HG02678 (cell line): ENCODE data around the gene DNAAF2.
"Not testable (repeated sequence)": the region's sequence is repeated elsewhere in the genome, so short reads cannot be mapped to it uniquely, and the experiment has no call there.

Source experiments
- ATAC-seq: cut with Tn5 transposase; IDR thresholded peaks from one replicate; pipeline ENCODE4 v1.9.1; 2021; ENCODE audit warnings: mild to moderate bottlenecking, moderate library complexity; ENCODE audit not compliant: unreplicated experiment

Gene DNAAF2, protein sequence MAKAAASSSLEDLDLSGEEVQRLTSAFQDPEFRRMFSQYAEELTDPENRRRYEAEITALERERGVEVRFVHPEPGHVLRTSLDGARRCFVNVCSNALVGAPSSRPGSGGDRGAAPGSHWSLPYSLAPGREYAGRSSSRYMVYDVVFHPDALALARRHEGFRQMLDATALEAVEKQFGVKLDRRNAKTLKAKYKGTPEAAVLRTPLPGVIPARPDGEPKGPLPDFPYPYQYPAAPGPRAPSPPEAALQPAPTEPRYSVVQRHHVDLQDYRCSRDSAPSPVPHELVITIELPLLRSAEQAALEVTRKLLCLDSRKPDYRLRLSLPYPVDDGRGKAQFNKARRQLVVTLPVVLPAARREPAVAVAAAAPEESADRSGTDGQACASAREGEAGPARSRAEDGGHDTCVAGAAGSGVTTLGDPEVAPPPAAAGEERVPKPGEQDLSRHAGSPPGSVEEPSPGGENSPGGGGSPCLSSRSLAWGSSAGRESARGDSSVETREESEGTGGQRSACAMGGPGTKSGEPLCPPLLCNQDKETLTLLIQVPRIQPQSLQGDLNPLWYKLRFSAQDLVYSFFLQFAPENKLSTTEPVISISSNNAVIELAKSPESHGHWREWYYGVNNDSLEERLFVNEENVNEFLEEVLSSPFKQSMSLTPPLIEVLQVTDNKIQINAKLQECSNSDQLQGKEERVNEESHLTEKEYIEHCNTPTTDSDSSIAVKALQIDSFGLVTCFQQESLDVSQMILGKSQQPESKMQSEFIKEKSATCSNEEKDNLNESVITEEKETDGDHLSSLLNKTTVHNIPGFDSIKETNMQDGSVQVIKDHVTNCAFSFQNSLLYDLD

GRCh38 chr14:49634547-49635334, at the start of gene DNAAF2:
Gene DNAAF2 (minus strand): TSS chr14:49635244. CDS start chr14:49635149, 95 bp downstream.
- ATAC-seq, result peak; percentile 25

GRCh38 chr14:49679271-49679670, 44.2 kb upstream of the DNAAF2 start:
- no peak for ATAC-seq

- no peak for ATAC-seq
Observed at GRCh38 chr14:49677643-49678042, 42.6 kb upstream of the DNAAF2 start.

DNA sequence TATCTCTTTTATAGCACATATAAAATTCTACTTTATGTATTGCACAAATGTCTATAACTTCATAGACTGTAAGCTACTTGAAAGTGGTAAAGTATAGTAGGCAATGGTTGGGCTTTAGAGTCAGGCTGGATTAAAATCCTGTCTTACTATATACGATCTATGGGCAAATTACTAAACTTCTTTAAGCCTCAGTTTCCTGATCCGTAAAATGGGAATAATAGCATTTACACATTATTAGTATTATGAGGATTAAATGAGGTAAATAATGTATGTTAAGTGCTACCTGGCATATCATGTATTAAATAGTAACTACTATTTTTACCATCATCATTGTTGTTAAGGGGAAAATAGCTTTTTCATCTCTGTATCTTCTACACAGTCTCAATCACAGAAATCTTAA, 38.5 kb upstream of the DNAAF2 start:
- no peak for ATAC-seq

DNA sequence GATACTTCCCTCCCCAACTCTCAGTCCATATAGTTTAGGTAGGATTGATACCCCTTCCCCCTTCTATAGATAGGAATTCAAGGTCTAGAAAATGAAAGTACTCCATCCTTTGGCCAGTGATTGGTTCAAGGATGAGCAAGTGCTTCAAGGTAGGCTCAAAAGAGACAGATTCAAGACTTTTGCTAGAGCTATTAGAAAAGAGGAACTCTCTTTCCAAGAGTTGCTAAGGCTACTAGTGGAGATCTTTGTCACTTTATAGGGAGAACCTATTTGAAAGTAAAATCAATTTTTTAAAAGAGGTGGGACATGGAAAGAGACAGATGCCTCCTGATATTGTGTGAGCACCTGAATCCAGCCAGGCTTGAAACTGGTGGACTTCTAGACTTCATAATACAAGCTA, 35.4 kb upstream of the DNAAF2 start:
- ATAC-seq, result no peak

- no peak for ATAC-seq
Observed at GRCh38 chr14:49659526-49660455, 24.7 kb upstream of the DNAAF2 start.

GRCh38 chr14:49657500-49657899, 22.5 kb upstream of the DNAAF2 start:
- not testable (repeated sequence) for ATAC-seq

DNA sequence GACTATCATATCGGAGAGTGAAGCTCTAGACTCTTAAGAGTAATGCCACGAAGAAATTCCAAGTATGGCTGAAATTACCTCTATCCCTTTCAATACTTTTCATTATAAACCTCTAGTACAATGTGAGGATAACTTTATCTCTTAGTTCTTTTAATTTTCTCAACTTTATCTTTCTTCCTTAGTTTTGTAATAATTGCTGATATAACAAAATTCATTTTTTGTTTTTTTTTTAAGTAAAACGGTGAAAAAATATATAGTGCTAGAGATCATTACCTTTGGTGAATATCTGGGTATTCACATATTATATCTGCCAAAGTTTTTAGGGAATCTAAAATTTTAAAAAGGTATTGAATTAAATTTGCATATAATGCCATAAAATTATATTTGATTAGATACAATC, 19.5 kb upstream of the DNAAF2 start:
- ATAC-seq, result no peak

DNA sequence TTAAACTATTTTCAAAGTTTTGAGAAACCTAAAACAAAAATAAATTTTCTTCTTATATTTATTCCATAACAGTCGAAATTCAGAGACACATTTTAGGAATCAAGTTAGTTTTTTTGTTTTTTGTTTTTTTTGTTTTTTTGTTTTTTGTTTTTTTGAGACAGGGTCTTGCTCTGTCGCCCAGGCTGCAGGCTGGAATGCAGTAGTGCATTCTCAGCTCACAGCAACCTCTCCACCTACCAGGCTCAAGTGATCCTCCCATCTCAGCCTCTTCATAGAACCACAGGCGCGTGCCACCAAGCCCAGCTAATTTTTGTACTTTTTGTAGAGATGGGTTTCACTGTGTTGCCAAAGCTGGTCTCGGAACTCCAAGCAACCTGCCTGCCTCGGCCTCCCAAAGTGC, 18.5 kb upstream of the DNAAF2 start:
- no peak for ATAC-seq

DNA sequence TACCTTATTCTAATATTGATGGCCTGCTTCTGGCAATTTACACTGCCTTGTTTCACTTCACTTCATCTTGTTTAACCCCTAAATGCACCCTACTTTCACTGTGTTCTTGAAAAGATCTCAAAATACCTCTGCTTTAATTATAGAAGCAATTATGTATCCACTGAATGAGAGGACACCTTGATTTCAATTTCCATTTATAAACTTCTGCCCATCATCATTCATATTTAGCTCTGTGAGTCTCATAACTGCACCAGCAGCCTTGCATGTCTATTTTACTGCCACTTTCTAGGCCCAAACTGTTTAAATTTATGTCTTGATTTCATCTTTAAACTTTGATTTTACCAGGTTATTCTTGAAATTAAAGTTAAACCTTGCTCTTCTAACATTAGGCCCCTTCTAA, 7.1 kb upstream of the DNAAF2 start:
- ATAC-seq, result no peak

GRCh38 chr14:49641697-49642129, 6.7 kb upstream of the DNAAF2 start:
- ATAC-seq, result no peak

DNA sequence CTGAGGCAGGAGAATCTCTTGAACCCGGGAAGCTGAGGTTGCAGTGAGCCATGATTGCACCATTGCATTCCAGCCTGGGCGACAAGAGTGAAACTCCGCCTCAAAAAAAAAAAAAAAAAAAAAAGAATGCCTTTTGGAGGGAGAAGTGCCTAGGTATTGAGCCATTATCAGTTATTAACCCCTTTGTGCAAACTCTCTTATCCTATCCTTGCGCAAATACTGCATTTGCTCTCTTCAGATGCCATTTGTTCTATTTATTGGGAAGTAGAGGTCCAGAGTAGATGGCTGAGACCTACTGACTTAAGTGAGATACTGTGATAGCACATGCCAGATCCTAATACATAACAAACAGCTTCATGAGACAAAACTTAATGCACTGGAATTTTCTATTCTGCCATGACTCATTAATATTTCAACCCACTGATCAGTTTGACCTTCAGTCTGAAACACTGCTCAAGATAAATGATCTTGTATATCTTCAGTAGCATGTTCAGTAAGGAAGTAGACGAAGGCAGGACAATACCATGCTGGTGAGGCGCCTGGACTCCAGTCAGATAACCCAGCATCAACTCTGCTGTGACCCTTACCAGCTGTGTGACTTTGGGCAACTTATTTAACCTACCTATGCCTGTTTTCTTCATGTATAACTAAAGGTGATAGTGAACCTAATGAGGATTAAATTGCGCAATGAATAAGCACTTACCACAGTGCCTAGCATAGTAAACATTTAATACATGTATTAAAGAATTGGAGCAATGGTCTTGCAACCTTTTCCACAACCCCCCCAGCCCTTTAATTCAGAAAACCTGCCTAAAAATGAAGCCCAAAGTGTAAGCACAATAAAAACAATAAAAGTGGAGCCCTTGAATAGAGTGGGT, 5.7 kb upstream of the DNAAF2 start:
- ATAC-seq, result no peak

GRCh38 chr14:49637534-49638078, 2.6 kb upstream of the DNAAF2 start:
- ATAC-seq, result no peak

DNA sequence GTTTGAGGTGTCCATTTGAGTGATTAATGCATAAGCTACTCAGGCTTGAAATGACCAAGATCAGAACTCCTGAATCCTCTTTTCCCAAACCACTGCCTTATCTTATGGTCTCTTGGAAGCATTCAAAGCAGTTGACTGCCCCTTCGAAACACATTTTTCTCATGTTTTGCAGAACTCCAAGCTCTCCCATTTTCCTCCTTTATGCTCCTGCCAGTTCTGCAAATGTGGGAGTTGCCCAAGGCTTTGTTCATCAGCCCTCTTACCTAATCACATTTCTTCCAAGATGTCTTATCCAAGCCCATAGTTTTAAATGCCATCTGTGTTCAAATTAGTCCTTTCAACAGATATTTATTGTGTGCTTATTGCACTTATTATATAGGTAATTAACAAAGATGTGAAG, 1.8 kb upstream of the DNAAF2 start:
- ATAC-seq, result no peak

DNA sequence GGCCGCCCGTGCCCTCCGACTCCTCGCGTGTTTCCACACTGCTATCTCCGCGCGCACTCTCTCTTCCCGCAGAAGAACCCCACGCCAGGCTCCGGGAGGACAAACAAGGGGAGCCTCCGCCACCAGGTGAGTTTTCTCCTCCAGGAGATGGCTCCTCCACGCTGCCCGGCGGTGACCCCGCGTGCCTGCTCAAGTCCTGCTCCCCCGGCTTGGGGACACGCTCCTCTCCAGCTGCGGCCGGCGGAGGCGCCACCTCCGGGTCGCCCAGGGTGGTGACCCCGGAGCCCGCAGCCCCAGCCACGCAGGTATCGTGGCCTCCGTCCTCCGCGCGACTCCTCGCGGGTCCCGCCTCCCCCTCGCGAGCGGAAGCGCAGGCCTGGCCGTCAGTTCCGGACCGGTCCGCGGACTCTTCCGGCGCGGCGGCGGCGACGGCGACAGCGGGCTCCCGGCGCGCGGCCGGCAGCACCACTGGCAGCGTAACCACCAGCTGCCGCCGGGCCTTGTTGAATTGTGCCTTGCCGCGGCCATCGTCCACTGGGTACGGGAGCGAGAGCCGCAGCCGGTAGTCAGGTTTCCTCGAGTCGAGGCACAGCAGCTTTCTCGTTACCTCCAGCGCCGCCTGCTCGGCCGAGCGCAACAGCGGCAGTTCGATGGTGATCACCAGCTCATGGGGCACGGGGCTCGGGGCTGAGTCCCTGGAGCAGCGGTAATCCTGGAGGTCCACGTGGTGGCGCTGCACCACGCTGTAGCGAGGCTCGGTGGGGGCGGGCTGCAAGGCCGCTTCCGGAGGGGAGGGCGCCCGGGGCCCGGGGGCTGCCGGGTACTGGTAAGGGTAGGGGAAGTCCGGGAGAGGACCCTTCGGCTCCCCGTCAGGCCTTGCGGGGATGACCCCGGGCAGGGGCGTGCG, 1.2 kb downstream of the DNAAF2 start:
- peak; percentile 78 for ATAC-seq

DNA sequence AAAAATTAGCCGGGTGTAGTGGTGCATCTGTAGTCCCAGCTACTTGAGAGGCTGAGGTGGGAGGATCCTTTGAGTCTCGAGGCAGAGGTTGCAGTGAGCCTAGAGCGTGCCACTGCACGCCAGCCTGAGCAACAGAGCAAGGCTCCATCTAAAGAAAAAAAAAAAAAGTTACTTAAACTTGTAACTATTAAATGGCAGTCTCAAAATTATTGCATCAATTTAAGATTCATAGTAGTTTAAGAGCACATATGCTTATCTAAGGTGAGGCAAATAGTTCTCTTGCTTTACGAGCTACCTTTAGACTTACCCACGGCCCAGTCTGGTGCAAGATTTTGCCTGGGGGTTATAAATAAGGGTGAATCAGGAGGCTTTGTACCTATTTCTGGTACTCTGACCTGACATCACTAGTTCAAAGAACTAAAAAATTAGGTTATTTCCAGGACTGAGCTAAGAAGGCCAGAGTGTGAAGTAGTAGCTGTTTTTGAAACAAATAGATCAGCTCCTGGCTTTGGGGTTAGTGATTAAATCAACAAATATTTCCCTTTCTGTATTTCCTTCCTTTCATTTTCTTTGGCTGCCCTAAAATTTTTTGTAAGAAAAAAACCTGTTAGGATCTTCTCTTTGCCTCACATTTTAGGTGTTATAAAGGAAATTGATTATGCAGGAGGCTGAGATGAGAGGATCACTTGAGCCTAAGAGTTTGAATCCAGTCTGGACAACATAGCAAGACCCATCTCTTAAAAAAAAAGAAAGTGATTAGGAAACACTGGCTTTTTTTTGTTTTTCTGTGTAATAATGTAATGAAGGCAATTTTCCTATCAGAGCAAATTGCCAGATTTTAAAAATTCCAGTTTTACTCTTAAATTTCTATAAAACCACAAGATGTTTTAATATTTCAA, 10.9 kb downstream of the DNAAF2 start:
- no peak for ATAC-seq

- ATAC-seq, result no peak
Observed at GRCh38 chr14:49623387-49623786, 11.7 kb downstream of the DNAAF2 start.
